Activated CD4-positive, alpha-beta memory T cell treated with anti-CD3 and anti-CD28 coated beads, Interleukin-2, amount 10 ng/mL, durations not matched to agents 7 days and 5 days (primary cell): ENCODE data around the gene DLG5. TPM values are rescaled to one million over a fixed set of nuclear protein-coding genes. Genes with fewer than 3 reads are reported as not detected.

Source experiments
- CTCF ChIA-PET: fragments of 350-600 bp; sonication (Branson Sonifier 250); formaldehyde crosslinking; loops from one replicate; lab custom pipeline; 2021; ENCODE audit warnings: antibody characterized with exemption, inconsistent platforms; lab: Charles Lee
- POLR2A ChIA-PET: fragments of 350-600 bp; sonication (Branson Sonifier 250); formaldehyde crosslinking; loops from one replicate; lab custom pipeline; 2021; ENCODE audit warnings: antibody characterized with exemption; lab: Charles Lee
- DNase-seq: peaks from one replicate; pipeline ENCODE4 v3.0.0-alpha.2; 2020
- H3K27ac Mint-ChIP-seq: one replicate; pipeline ENCODE4 v1.8.0; 2021; ENCODE audit warnings: mild to moderate bottlenecking, mixed read lengths
- H3K27me3 Mint-ChIP-seq: one replicate; pipeline ENCODE4 v1.8.0; 2021; ENCODE audit warnings: mixed read lengths
- H3K36me3 Mint-ChIP-seq: one replicate; pipeline ENCODE4 v1.8.0; 2021; ENCODE audit warnings: low read depth, mixed read lengths
- H3K4me1 Mint-ChIP-seq: one replicate; pipeline ENCODE4 v1.8.0; 2021; ENCODE audit warnings: mixed read lengths
- H3K4me3 Mint-ChIP-seq: one replicate; pipeline ENCODE4 v1.8.0; 2021; ENCODE audit warnings: mild to moderate bottlenecking, mixed read lengths
- H3K9me3 Mint-ChIP-seq: one replicate; pipeline ENCODE4 v1.8.0; 2021; ENCODE audit warnings: mixed read lengths
- total RNA-seq, 2 experiments: library from RNA; stranded (reverse); gene quantifications; one replicate each; pipeline ENCODE4 v1.2.3, GENCODE V29; 2021

DLG5 gene
- total RNA-seq, 2 experiments from 2014 or later: 9.6 to 9.9 TPM

GRCh38 chr10:77904100-77904840 lies 22.3 kb downstream of the DLG5 start:
- H3K36me3 Mint-ChIP-seq: no peaks in the 10 kb centered on the region
- no peak overlapping the region for H3K27ac Mint-ChIP-seq
- no peaks in the 10 kb centered on the region for H3K4me1 Mint-ChIP-seq
- no peaks in the 10 kb centered on the region for H3K9me3 Mint-ChIP-seq
- DNase-seq: no peak
- H3K4me3 Mint-ChIP-seq: no peak overlapping the region
- ChIA-PET CTCF (interaction anchor here (0.5 kb wide), 1 partner anchor 33 kb away, joined by 3 read pairs; no protein-coding TSS in a partner anchor), POLR2A (no interaction called here)
- no peaks in the 10 kb centered on the region for H3K27me3 Mint-ChIP-seq

DNA sequence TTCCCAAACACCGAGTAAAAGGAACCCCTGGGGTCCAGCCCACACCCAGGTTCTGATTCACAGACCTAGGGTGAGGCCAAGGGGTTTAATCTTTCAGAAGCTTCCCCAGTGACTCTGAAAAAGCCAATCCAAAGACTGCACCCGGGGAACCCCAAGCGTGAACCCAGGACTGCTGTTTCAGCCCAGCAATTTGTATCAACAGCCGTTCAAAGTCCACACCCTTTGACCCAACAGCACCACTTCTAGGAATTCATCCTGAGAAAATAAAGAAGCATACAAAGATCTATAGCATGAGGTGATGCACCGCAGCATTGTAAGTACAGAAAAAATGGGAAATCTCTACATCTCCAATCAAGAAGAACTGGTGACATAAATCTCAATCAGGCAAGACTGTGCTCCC lies 24.4 kb downstream of the DLG5 start:
- no peak for DNase-seq
- Mint-ChIP-seq H3K36me3 (no peaks in the 10 kb centered on the region), H3K4me1 (no peaks in the 10 kb centered on the region), H3K27me3 (no peaks in the 10 kb centered on the region), H3K27ac (no peak overlapping the region), H3K9me3 (no peaks in the 10 kb centered on the region), H3K4me3 (no peak overlapping the region)
- POLR2A ChIA-PET: no interaction called here
- CTCF ChIA-PET: no interaction called here

DNA sequence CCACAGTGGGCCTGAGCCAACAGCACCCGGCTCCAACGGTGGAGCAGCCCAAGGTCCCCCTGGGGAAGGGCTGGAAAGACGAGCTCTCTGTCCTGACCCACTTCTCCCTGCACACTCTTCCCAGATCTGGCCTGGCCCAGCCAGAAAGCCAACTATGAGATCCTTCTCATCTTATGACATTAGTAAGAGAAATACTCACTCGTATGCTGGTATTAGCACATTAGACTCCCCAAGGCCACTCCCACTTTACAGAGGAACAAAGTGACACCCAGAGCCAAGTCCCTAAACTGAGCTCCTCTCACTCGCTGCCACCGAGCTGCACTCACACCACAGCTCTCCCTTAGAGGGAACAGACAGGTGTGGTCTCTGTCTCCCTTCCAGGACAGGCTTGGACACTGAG lies 24.8 kb downstream of the DLG5 start:
- no peak overlapping the region for H3K27ac Mint-ChIP-seq
- H3K4me3 Mint-ChIP-seq: no peak overlapping the region
- H3K9me3 Mint-ChIP-seq: no peaks in the 10 kb centered on the region
- DNase-seq: no peak
- CTCF ChIA-PET: no interaction called here
- POLR2A ChIA-PET: no interaction called here
- no peaks in the 10 kb centered on the region for H3K36me3 Mint-ChIP-seq
- no peaks in the 10 kb centered on the region for H3K27me3 Mint-ChIP-seq
- no peaks in the 10 kb centered on the region for H3K4me1 Mint-ChIP-seq

- H3K4me1 Mint-ChIP-seq: peaks cover 1% of the 10 kb centered on the region
- no peaks in the 10 kb centered on the region for H3K36me3 Mint-ChIP-seq
- ChIA-PET POLR2A (no interaction called here), CTCF (no interaction called here)
- H3K27me3 Mint-ChIP-seq: peaks cover 5% of the 10 kb centered on the region
- no peaks in the 10 kb centered on the region for H3K9me3 Mint-ChIP-seq
- no peak overlapping the region for H3K4me3 Mint-ChIP-seq
- DNase-seq: no peak
- H3K27ac Mint-ChIP-seq: no peak overlapping the region
Observed at GRCh38 chr10:77899690-77900089, 26.9 kb downstream of the DLG5 start.

DNA sequence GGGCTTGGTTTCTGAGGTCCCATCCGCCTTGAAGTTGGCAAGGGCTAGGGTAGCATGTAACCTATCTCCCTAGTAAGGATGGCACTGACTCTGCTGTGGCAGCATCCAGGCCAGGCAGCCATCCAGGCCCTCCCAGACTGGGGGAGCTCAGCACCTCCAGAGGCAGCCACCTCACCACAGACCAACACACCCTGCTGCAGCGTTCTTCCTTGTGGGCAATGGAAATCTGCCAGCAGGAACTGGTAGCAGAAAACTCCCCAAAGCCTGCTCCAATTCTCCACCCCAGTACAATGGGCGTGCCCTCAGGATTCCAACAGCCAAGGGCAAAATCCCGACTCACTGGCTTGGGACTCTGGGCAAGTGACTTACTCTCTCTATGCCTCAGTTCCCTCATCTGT lies 27.5 kb downstream of the DLG5 start:
- CTCF ChIA-PET: no interaction called here
- no peaks in the 10 kb centered on the region for H3K9me3 Mint-ChIP-seq
- no peak overlapping the region for H3K4me3 Mint-ChIP-seq
- no peaks in the 10 kb centered on the region for H3K36me3 Mint-ChIP-seq
- no peak overlapping the region for H3K27ac Mint-ChIP-seq
- peaks cover 5% of the 10 kb centered on the region for H3K27me3 Mint-ChIP-seq
- H3K4me1 Mint-ChIP-seq: peaks cover 4% of the 10 kb centered on the region
- no peak for DNase-seq
- POLR2A ChIA-PET: no interaction called here

- Mint-ChIP-seq H3K36me3 (no peaks in the 10 kb centered on the region), H3K27me3 (peaks cover 5% of the 10 kb centered on the region), H3K27ac (no peak overlapping the region), H3K4me1 (peaks cover 8% of the 10 kb centered on the region), H3K9me3 (no peaks in the 10 kb centered on the region), H3K4me3 (no peak overlapping the region)
- no peak for DNase-seq
- POLR2A ChIA-PET: no interaction called here
- CTCF ChIA-PET: no interaction called here
Observed at GRCh38 chr10:77898323-77899079, 28.1 kb downstream of the DLG5 start.

- Mint-ChIP-seq H3K27ac (no peak overlapping the region), H3K4me3 (no peak overlapping the region), H3K36me3 (no peaks in the 10 kb centered on the region), H3K9me3 (no peaks in the 10 kb centered on the region), H3K27me3 (peaks cover 5% of the 10 kb centered on the region), H3K4me1 (peaks cover 8% of the 10 kb centered on the region)
- CTCF ChIA-PET: no interaction called here
- no peak for DNase-seq
- POLR2A ChIA-PET: no interaction called here
Observed at GRCh38 chr10:77896058-77896457, 30.5 kb downstream of the DLG5 start.

DNA sequence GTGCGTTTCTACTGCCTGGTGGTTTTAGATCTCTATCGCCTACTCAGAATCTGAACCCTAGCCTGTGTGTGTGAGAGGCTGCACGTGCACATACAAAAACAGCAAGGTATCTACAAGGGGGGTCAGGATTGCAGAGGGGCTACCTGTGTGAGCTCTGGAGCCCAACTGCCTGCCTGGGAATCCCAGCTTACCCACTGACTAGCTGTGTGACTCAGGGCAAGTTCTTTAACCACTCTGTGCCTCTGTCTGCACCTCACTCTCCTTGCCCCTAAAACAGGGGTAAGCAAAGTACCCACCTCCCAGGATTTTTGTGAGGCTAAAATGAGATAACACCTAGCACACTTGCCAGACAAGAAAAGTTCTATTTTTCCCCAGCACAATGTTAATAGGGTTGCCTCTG lies 32.5 kb downstream of the DLG5 start:
- Mint-ChIP-seq H3K4me1 (peaks cover 8% of the 10 kb centered on the region), H3K27me3 (peaks cover 5% of the 10 kb centered on the region), H3K27ac (no peak overlapping the region), H3K4me3 (no peak overlapping the region), H3K9me3 (no peaks in the 10 kb centered on the region), H3K36me3 (no peaks in the 10 kb centered on the region)
- ChIA-PET POLR2A (no interaction called here), CTCF (interaction anchor here (0.6 kb wide), 1 partner anchor 177 kb away, joined by 4 read pairs; no protein-coding TSS in a partner anchor)
- no peak for DNase-seq

- POLR2A ChIA-PET: no interaction called here
- CTCF ChIA-PET: no interaction called here
- Mint-ChIP-seq H3K27ac (no peak overlapping the region), H3K4me1 (peaks cover 8% of the 10 kb centered on the region), H3K4me3 (no peak overlapping the region), H3K9me3 (no peaks in the 10 kb centered on the region), H3K36me3 (no peaks in the 10 kb centered on the region), H3K27me3 (peaks cover 5% of the 10 kb centered on the region)
- DNase-seq: no peak
Observed at GRCh38 chr10:77893386-77893785, 33.2 kb downstream of the DLG5 start.

- Mint-ChIP-seq H3K27ac (no peak overlapping the region), H3K9me3 (no peaks in the 10 kb centered on the region), H3K27me3 (peaks cover 5% of the 10 kb centered on the region), H3K36me3 (no peaks in the 10 kb centered on the region), H3K4me3 (no peak overlapping the region), H3K4me1 (peaks cover 8% of the 10 kb centered on the region)
- ChIA-PET CTCF (no interaction called here), POLR2A (no interaction called here)
- no peak for DNase-seq
Observed at GRCh38 chr10:77892761-77893160, 33.8 kb downstream of the DLG5 start.

GRCh38 chr10:77892021-77892739 lies 34.4 kb downstream of the DLG5 start:
- Mint-ChIP-seq H3K9me3 (no peaks in the 10 kb centered on the region), H3K36me3 (no peaks in the 10 kb centered on the region), H3K27me3 (peaks cover 5% of the 10 kb centered on the region), H3K4me1 (peaks cover 8% of the 10 kb centered on the region), H3K27ac (no peak overlapping the region), H3K4me3 (no peak overlapping the region)
- POLR2A ChIA-PET: no interaction called here
- CTCF ChIA-PET: no interaction called here
- no peak for DNase-seq

GRCh38 chr10:77890097-77890496 lies 36.5 kb downstream of the DLG5 start:
- H3K36me3 Mint-ChIP-seq: no peaks in the 10 kb centered on the region
- no peak for DNase-seq
- no peaks in the 10 kb centered on the region for H3K9me3 Mint-ChIP-seq
- no peak overlapping the region for H3K27ac Mint-ChIP-seq
- peaks cover 8% of the 10 kb centered on the region for H3K4me1 Mint-ChIP-seq
- POLR2A ChIA-PET: interaction anchor here (1.4 kb wide), 1 partner anchor 11 kb away, joined by 3 read pairs; no protein-coding TSS in a partner anchor
- H3K27me3 Mint-ChIP-seq: peaks cover under 1% of the 10 kb centered on the region
- CTCF ChIA-PET: no interaction called here
- H3K4me3 Mint-ChIP-seq: no peak overlapping the region

- H3K36me3 Mint-ChIP-seq: no peaks in the 10 kb centered on the region
- H3K9me3 Mint-ChIP-seq: no peaks in the 10 kb centered on the region
- peaks cover 5% of the 10 kb centered on the region for H3K4me1 Mint-ChIP-seq
- no peak overlapping the region for H3K27ac Mint-ChIP-seq
- DNase-seq: no peak
- H3K27me3 Mint-ChIP-seq: no peaks in the 10 kb centered on the region
- POLR2A ChIA-PET: interaction anchor here (1.4 kb wide), 1 partner anchor 11 kb away, joined by 3 read pairs; no protein-coding TSS in a partner anchor
- H3K4me3 Mint-ChIP-seq: no peak overlapping the region
- CTCF ChIA-PET: no interaction called here
Observed at GRCh38 chr10:77889277-77889903, 37.2 kb downstream of the DLG5 start.
